ENCODE measurements around the gene KCNN4.
A peak's percentile ranks its signal among the peaks of the same experiment; 100 is the strongest.

The KCNN4 gene

DNA sequence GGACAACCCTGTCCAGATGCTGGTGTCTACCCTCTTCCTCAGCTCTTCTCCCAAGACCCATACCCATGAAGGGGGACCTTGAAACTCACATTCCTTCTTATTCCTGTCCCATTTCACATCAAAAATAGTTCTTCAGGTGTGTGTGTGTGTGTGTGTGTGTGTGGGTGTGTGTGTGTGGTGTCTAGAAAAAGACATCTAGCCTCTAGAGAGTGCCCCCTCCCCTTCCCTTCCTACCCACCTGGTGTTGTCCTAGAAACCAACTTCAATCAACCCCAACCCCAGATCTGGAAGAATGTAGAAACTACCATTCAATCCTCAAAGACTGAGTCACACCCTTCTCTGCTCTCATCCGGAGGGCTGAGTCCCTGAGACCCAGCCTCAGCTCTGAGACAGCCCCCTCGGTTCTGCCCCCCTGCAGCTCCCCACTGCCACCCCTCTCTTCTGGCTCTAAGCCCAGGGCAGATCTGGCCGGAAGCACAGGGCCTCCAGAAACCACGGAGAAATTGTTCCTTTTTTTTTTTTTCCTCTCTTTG lies 3.5 kb downstream of the KCNN4 start (continued):
- TF ChIP-seq, protein P1, sequence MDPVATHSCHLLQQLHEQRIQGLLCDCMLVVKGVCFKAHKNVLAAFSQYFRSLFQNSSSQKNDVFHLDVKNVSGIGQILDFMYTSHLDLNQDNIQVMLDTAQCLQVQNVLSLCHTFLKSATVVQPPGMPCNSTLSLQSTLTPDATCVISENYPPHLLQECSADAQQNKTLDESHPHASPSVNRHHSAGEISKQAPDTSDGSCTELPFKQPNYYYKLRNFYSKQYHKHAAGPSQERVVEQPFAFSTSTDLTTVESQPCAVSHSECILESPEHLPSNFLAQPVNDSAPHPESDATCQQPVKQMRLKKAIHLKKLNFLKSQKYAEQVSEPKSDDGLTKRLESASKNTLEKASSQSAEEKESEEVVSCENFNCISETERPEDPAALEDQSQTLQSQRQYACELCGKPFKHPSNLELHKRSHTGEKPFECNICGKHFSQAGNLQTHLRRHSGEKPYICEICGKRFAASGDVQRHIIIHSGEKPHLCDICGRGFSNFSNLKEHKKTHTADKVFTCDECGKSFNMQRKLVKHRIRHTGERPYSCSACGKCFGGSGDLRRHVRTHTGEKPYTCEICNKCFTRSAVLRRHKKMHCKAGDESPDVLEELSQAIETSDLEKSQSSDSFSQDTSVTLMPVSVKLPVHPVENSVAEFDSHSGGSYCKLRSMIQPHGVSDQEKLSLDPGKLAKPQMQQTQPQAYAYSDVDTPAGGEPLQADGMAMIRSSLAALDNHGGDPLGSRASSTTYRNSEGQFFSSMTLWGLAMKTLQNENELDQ (tag by site-specific recombination; IDR thresholded peaks at IDR 0.05; ENCODE audit: low read depth) = no peak

- Histone ChIP-seq H3K4me1 (ENCODE audit: control insufficient read depth, insufficient read depth, low read length) (peaks cover 10% of the 10 kb centered on the region; the same call in 1 of the 2 replicates), H3K36me3 (ENCODE audit: control insufficient read depth in 2 of 2, insufficient read depth in 1 of 2, low read length in 2 of 2) (no peaks in the 10 kb centered on the region), H3K9me3 (ENCODE audit: control insufficient read depth, insufficient read depth, low read depth, low read length) (no peaks in the 10 kb centered on the region), H3K4me3 (ENCODE audit: low read depth, low read length) (no peak overlapping the region), H3K27ac (ENCODE audit: extremely low read depth, low read depth, low read length) (no peak overlapping the region)
- CTCF ChIA-PET = interaction anchor here (0.6 to 17.4 kb wide), 8 partner anchors 9 to 272 kb away, joined by 3 to 203 read pairs (median 9); partner anchors contain the start of genes PHLDB3 and SMG9
- POLR2A ChIA-PET = interaction anchor here (1.4 to 2.8 kb wide), 2 partner anchors 10 to 22 kb away, joined by 4 to 15 read pairs; partner anchors contain the start of gene SMG9
- TF ChIP-seq ZNF398 (tag by site-specific recombination; IDR thresholded peaks at IDR 0.05) (peak; percentile 13; the same call in 1 of the 2 replicates), ZNF585B (tag by site-specific recombination; IDR thresholded peaks at IDR 0.05) (no peak)
- TF ChIP-seq, protein P2, sequence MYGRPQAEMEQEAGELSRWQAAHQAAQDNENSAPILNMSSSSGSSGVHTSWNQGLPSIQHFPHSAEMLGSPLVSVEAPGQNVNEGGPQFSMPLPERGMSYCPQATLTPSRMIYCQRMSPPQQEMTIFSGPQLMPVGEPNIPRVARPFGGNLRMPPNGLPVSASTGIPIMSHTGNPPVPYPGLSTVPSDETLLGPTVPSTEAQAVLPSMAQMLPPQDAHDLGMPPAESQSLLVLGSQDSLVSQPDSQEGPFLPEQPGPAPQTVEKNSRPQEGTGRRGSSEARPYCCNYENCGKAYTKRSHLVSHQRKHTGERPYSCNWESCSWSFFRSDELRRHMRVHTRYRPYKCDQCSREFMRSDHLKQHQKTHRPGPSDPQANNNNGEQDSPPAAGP (tag by site-specific recombination; IDR thresholded peaks at IDR 0.05) = peak; percentile 58; the same call in 1 of the 2 replicates
Measured at GRCh38 chr19:43776286-43776685, 4.5 kb downstream of the KCNN4 start.

- CTCF ChIA-PET = interaction anchor here (0.5 to 17.4 kb wide), 16 partner anchors 9 to 271 kb away, joined by 3 to 203 read pairs (median 5); partner anchors contain the start of genes PHLDB3 and SMG9
- no peaks in the 10 kb centered on the region for H3K36me3 ChIP-seq (ENCODE audit: control insufficient read depth in 2 of 2, insufficient read depth in 1 of 2, low read length in 2 of 2)
- no peak overlapping the region for H3K27ac ChIP-seq (ENCODE audit: extremely low read depth, low read depth, low read length)
- POLR2A ChIA-PET = interaction anchor here (0.7 to 2.8 kb wide), 4 partner anchors 9 to 22 kb away, joined by 4 to 15 read pairs (median 7); partner anchors contain the start of gene SMG9
- no peaks in the 10 kb centered on the region for H3K9me3 ChIP-seq (ENCODE audit: control insufficient read depth, insufficient read depth, low read depth, low read length)
- peaks cover 10% of the 10 kb centered on the region; the same call in 1 of the 2 replicates for H3K4me1 ChIP-seq (ENCODE audit: control insufficient read depth, insufficient read depth, low read length)
- no peak overlapping the region for H3K4me3 ChIP-seq (ENCODE audit: low read depth, low read length)
- TF ChIP-seq MYNN (tag by site-specific recombination; IDR thresholded peaks at IDR 0.05; ENCODE audit: borderline replicate concordance) = no peak
- TF ChIP-seq, protein P3, sequence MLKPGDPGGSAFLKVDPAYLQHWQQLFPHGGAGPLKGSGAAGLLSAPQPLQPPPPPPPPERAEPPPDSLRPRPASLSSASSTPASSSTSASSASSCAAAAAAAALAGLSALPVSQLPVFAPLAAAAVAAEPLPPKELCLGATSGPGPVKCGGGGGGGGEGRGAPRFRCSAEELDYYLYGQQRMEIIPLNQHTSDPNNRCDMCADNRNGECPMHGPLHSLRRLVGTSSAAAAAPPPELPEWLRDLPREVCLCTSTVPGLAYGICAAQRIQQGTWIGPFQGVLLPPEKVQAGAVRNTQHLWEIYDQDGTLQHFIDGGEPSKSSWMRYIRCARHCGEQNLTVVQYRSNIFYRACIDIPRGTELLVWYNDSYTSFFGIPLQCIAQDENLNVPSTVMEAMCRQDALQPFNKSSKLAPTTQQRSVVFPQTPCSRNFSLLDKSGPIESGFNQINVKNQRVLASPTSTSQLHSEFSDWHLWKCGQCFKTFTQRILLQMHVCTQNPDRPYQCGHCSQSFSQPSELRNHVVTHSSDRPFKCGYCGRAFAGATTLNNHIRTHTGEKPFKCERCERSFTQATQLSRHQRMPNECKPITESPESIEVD (tag by site-specific recombination; IDR thresholded peaks at IDR 0.05) = no peak
- TF ChIP-seq ZNF626 (tag by site-specific recombination; IDR thresholded peaks at IDR 0.05) = no peak
- no peak for TF ChIP-seq ZNF629 (tag by site-specific recombination; IDR thresholded peaks at IDR 0.05)
- no peak for TF ChIP-seq KLF10 (tag by site-specific recombination; IDR thresholded peaks at IDR 0.05)
- TF ChIP-seq ZNF221 (tag by site-specific recombination; IDR thresholded peaks at IDR 0.05; ENCODE audit: borderline replicate concordance) = no peak
- TF ChIP-seq ZNF677 (tag by site-specific recombination; IDR thresholded peaks at IDR 0.05) = no peak
- no peak for TF ChIP-seq ZNF610 (tag by site-specific recombination; IDR thresholded peaks at IDR 0.05; ENCODE audit: borderline replicate concordance)
- TF ChIP-seq GLIS2 (tag by site-specific recombination; IDR thresholded peaks at IDR 0.05) = no peak
- no peak for TF ChIP-seq ZNF133 (tag by site-specific recombination; IDR thresholded peaks at IDR 0.05)
- TF ChIP-seq ZBTB11 (tag by site-specific recombination; conservative IDR thresholded peaks at IDR 0.05; ENCODE audit: low read depth) = no peak
- no peak for TF ChIP-seq ZNF132 (tag by site-specific recombination; IDR thresholded peaks at IDR 0.05; ENCODE audit: borderline replicate concordance)
- TF ChIP-seq, protein P4, sequence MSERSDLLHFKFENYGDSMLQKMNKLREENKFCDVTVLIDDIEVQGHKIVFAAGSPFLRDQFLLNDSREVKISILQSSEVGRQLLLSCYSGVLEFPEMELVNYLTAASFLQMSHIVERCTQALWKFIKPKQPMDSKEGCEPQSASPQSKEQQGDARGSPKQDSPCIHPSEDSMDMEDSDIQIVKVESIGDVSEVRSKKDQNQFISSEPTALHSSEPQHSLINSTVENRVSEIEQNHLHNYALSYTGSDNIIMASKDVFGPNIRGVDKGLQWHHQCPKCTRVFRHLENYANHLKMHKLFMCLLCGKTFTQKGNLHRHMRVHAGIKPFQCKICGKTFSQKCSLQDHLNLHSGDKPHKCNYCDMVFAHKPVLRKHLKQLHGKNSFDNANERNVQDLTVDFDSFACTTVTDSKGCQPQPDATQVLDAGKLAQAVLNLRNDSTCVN (tag by site-specific recombination; optimal IDR thresholded peaks at IDR 0.05) = peak; percentile 12
- TF ChIP-seq ZNF664 (tag by site-specific recombination; IDR thresholded peaks at IDR 0.05) = peak; percentile 70; the same call in 1 of the 2 replicates
- TF ChIP-seq ZNF558 (tag by site-specific recombination; IDR thresholded peaks at IDR 0.05) = no peak
Measured at GRCh38 chr19:43775299-43775890, 5.4 kb downstream of the KCNN4 start.
